SK-N-SH (cell line): ENCODE measurements around the gene AHRR. TPM values are rescaled to one million over a fixed set of nuclear protein-coding genes. Genes with fewer than 3 reads are reported as not detected.

Source experiments
- CTCF ChIA-PET: fragments of 300-600, 350-600 bp; formaldehyde crosslinking; extraction: SDS; loops from one replicate; lab custom pipeline; 2021; lab: Yijun Ruan, JAX
- POLR2A ChIA-PET: fragments of 350-600 bp; sonication (Branson Sonifier 250); formaldehyde crosslinking; extraction: SDS; loops from one replicate; lab custom pipeline; 2020; ENCODE audit warnings: antibody characterized with exemption, inconsistent platforms; lab: Yijun Ruan, JAX
- DNase-seq: peaks from one replicate; pipeline ENCODE4 v3.0.0; 2012
- H2AFZ ChIP-seq: fragments of 200-600 bp; sonication (generic); 2 replicates; pipeline ENCODE4 v1.8.1; 2016; ENCODE audit warnings: antibody characterized with exemption, mild to moderate bottlenecking, low read depth
- H3F3A ChIP-seq: fragments of 200-600 bp; sonication (generic); replicated peaks from 2 replicates; pipeline ENCODE3; 2016; ENCODE audit warnings: antibody characterized with exemption, mild to moderate bottlenecking; ENCODE audit not compliant: insufficient read depth
- H3K27ac ChIP-seq, 2 experiments: fragments of 200-500 bp in 1 of 2; fragments of 200-600 bp in 1 of 2; sonication (Bioruptor generic) in 1 of 2; sonication (generic), shearing (Covaris generic) in 1 of 2; 2 replicates each; pipeline versions ENCODE4 v1.5.1 to v1.6.1; 2014 to 2016; ENCODE audit warnings: low read depth in 2 of 2, inconsistent platforms in 1 of 2, low read length in 1 of 2, mild to moderate bottlenecking in 1 of 2, mixed read lengths in 1 of 2
- H3K27me3 ChIP-seq: fragments of 200-600 bp; sonication (generic), shearing (Covaris generic); 2 replicates; pipeline ENCODE4 v1.6.1; 2016; ENCODE audit warnings: mixed run types; ENCODE audit not compliant: insufficient read depth
- H3K36me3 ChIP-seq, 2 experiments: fragments of 200-500 bp in 1 of 2; fragments of 200-600 bp in 1 of 2; sonication (Bioruptor generic) in 1 of 2; sonication (generic) in 1 of 2; replicated peaks in 1 of 2; 2 replicates each; pipeline versions ENCODE3 to v1.5.1; 2014 to 2016; ENCODE audit warnings: low read length in 1 of 2, mild to moderate bottlenecking in 1 of 2; ENCODE audit not compliant: insufficient read depth in 2 of 2, control insufficient read depth in 1 of 2
- H3K4me1 ChIP-seq, 2 experiments: fragments of 200-500 bp in 1 of 2; fragments of 200-600 bp in 1 of 2; sonication (Bioruptor generic) in 1 of 2; sonication (generic), shearing (Covaris generic) in 1 of 2; 2 replicates each; pipeline versions ENCODE4 v1.5.1 to v1.6.1; 2014 to 2016; ENCODE audit warnings: low read depth in 1 of 2, low read length in 1 of 2, mixed run types in 1 of 2; ENCODE audit not compliant: insufficient read depth in 2 of 2, control insufficient read depth in 1 of 2
- H3K4me2 ChIP-seq: fragments of 200-600 bp; sonication (generic), shearing (Covaris generic); 2 replicates; pipeline ENCODE4 v1.6.1; 2017; ENCODE audit warnings: mixed run types
- H3K4me3 ChIP-seq, 2 experiments: fragments of 200-500 bp in 1 of 2; fragments of 200-600 bp in 1 of 2; sonication (Bioruptor generic) in 1 of 2; sonication (generic), shearing (Covaris generic) in 1 of 2; 2 replicates each; pipeline versions ENCODE4 v1.5.1 to v1.8.1; 2014 to 2016; ENCODE audit warnings: low read depth in 2 of 2, inconsistent platforms in 1 of 2, low read length in 1 of 2, mild to moderate bottlenecking in 1 of 2, mixed read lengths in 1 of 2, moderate library complexity in 1 of 2
- H3K79me2 ChIP-seq: fragments of 200-600 bp; sonication (generic); 2 replicates; pipeline ENCODE4 v1.8.1; 2017; ENCODE audit warnings: mild to moderate bottlenecking; ENCODE audit not compliant: insufficient read depth
- H3K9ac ChIP-seq: fragments of 200-600 bp; sonication (generic); 2 replicates; pipeline ENCODE4 v1.6.1; 2017; ENCODE audit warnings: mixed run types
- H3K9me2 ChIP-seq: fragments of 200-600 bp; sonication (generic); 2 replicates; pipeline ENCODE4 v1.6.1; 2017; ENCODE audit warnings: mixed run types
- H3K9me3 ChIP-seq: fragments of 200-600 bp; sonication (generic); 2 replicates; pipeline ENCODE4 v1.6.1; 2017; ENCODE audit warnings: mixed run types, mild to moderate bottlenecking, moderate library complexity
- H4K20me1 ChIP-seq: fragments of 200-600 bp; sonication (generic); 2 replicates; pipeline ENCODE4 v1.6.1; 2017; ENCODE audit warnings: mild to moderate bottlenecking, mixed run types; ENCODE audit not compliant: insufficient read depth
- FOXJ3 ChIP-seq: sonication (generic); formaldehyde crosslinking; IDR thresholded peaks from 2 replicates; pipeline ENCODE4 v1.5.1; 2020; ENCODE audit warnings: mild to moderate bottlenecking, missing genetic modification reagents
- FOXM1 ChIP-seq: IDR thresholded peaks from 2 replicates; pipeline ENCODE4 v1.4.0; 2012; ENCODE audit warnings: low read depth, mild to moderate bottlenecking
- GATA2 ChIP-seq: sonication (generic); formaldehyde crosslinking; IDR thresholded peaks from 2 replicates; pipeline ENCODE4 v1.5.0; 2020; ENCODE audit warnings: mild to moderate bottlenecking, missing genetic modification reagents
- MEF2A ChIP-seq: IDR thresholded peaks from 2 replicates; pipeline ENCODE4 v1.4.0; 2012; ENCODE audit warnings: low read depth, borderline replicate concordance
- NRF1 ChIP-seq: IDR thresholded peaks from 2 replicates; pipeline ENCODE4 v1.6.1; 2012; ENCODE audit warnings: low read depth, mild to moderate bottlenecking, low read length
- RAD21 ChIP-seq: IDR thresholded peaks from 2 replicates; pipeline ENCODE4 v1.6.1; 2012; ENCODE audit warnings: mild to moderate bottlenecking, low read length
- SMC3 ChIP-seq: IDR thresholded peaks from 2 replicates; pipeline ENCODE4 v1.6.1; 2012; ENCODE audit warnings: low read depth, low read length, improper control_type of control experiment
- WGBS: methylation state at CpG from one replicate; pipeline ENCODE4 v1.1.6; 2017; ENCODE audit warnings: low lambda C conversion rate; 5-methylcytosine and 5-hydroxymethylcytosine counted together
- polyA plus RNA-seq, 3 experiments: library from polyadenylated mRNA; depleted of rRNA; stranded (reverse); fragments of >200 nt; gene quantifications; 2 replicates each; pipeline ENCODE4 v1.2.3, GENCODE V29; 2012
- TF ChIP-seq, protein P1 (sequence below): IDR thresholded peaks from 2 replicates; pipeline ENCODE4 v1.4.0; 2012; ENCODE audit warnings: low read depth, borderline replicate concordance
- TF ChIP-seq, protein P2 (sequence below): IDR thresholded peaks from 2 replicates; pipeline ENCODE4 v1.6.1; 2012; ENCODE audit warnings: mild to moderate bottlenecking, low read depth, low read length, moderate library complexity
- TF ChIP-seq, protein P3 (sequence below): IDR thresholded peaks from 2 replicates; pipeline ENCODE4 v1.4.0; 2012; ENCODE audit warnings: low read depth, borderline replicate concordance
- TF ChIP-seq, protein P4 (sequence below): fragments of 200-600 bp; sonication (generic); IDR thresholded peaks from 2 replicates; pipeline ENCODE4 v1.6.1; 2017; ENCODE audit warnings: antibody characterized with exemption, mild to moderate bottlenecking, moderate library complexity
- TF ChIP-seq, protein P5 (sequence below): IDR thresholded peaks from 2 replicates; pipeline ENCODE4 v1.4.0; 2012; ENCODE audit warnings: low read depth

AHRR gene
- polyA plus RNA-seq, 1 of the 3 experiments (the other 2 are of a cell fraction) = 0.71 TPM

DNA sequence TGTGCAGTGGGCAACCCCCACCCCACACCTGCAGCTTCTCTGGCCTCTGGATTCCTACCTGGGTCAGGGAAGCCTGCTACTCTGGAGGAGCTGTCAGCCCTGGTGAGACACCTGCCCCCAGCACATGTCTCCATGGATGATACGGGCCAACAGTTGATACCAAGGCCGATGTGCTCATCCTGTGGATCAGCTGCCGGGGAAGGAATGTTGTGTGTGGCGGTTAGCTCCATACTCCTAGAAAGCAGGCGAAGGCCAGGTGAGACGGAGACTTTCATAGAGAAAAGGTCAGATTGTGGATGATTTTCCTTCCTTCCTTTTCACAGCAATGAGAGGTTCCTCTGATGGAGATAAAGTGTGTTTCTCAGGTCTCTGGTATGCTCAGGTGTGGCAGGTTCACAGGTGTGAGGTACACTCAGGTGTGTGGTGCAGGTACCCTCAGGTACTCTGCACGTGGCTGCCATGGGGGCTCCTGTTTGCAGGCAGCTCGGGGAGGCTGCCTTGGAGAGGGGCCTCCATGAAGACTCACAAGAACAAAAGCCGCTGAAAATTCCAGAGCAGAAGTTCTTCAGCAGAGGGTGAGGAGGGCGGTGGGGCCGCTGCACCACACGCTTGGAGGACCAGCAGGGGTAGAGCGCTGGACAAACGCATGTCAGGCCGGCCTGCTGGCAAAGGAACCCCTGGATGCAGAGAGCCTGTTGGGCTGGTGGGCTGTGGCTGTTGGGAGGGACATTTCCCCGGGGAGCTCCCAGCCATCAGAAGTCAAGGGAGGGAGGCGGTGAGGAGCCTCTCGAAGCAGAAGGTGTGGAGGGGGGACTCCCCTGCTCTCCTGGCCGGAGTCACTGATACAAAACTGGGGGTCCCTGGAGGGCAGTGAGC, 5.1 kb upstream of the AHRR start:
- Histone ChIP-seq H3K36me3 (peaks cover 0 to 39% of the 10 kb centered on the region in 2 experiments), H3F3A (peaks cover 9% of the 10 kb centered on the region)
- TF ChIP-seq MEF2A (no peak), RAD21 (no peak)
- TF ChIP-seq, all 33 proteins: peak for 0
- Histone ChIP-seq H3K9me2 (no peaks in the 10 kb centered on the region), H3K79me2 (peaks cover 16% of the 10 kb centered on the region; the same call in 1 of the 2 replicates), H4K20me1 (peaks cover 49% of the 10 kb centered on the region), H3K9me3 (no peaks in the 10 kb centered on the region), H3K27ac (no peak overlapping the region), H3K4me2 (no peak overlapping the region), H3K9ac (no peak overlapping the region), H3K27me3 (peaks cover 13% of the 10 kb centered on the region; the same call in 1 of the 2 replicates), H3K4me1 (peaks cover 0 to 9% of the 10 kb centered on the region in 2 experiments; a peak in 1 of 4 replicates), H3K4me3 (no peak overlapping the region), H2AFZ (no peak overlapping the region)
- ChIA-PET POLR2A (no interaction called here), CTCF (interaction anchor here (0.6 to 1.4 kb wide), 11 partner anchors 8 to 286 kb away, joined by 3 to 5 read pairs (median 4); no protein-coding TSS in a partner anchor)
- 90% methylated on average over 18 of the region's 19 CpGs for WGBS
- DNase-seq = no peak

DNA sequence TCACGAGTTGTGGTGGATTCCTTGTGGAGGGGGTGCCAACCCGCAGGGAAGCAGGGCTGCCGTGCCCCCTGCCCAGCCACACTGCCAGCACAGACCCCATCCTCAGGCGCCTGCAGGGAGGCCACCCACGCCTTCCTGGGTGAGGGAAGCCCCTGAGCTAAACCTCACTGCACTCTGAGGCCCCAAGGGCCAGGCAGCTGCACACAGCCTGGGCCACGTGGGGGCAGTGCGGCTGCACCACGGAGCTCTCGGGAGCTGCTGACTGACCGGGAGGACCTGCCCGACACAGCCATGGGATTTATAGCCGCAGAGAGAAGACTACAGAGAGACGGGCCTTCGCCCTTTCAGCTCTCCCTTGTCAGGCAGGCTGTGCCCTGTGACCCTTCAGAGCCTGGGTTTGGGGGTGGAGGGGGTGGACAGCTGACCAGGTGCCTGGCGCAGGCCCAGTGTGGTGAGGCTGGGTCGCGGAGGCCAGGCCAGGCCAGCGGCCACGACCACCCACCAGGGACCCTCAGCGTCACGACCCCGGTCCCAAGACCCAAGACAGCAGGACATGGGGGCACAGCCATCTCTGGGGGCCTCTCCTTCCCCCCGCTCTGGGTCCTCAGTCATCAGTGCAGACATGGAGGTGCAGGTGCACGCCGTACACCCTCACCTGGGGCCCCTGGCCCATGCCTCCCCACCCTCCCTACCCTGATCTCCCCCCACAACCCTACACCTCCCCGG, 4.3 kb upstream of the AHRR start:
- TF ChIP-seq, protein P1, sequence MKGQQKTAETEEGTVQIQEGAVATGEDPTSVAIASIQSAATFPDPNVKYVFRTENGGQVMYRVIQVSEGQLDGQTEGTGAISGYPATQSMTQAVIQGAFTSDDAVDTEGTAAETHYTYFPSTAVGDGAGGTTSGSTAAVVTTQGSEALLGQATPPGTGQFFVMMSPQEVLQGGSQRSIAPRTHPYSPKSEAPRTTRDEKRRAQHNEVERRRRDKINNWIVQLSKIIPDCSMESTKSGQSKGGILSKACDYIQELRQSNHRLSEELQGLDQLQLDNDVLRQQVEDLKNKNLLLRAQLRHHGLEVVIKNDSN = no peak
- TF ChIP-seq, protein P2, sequence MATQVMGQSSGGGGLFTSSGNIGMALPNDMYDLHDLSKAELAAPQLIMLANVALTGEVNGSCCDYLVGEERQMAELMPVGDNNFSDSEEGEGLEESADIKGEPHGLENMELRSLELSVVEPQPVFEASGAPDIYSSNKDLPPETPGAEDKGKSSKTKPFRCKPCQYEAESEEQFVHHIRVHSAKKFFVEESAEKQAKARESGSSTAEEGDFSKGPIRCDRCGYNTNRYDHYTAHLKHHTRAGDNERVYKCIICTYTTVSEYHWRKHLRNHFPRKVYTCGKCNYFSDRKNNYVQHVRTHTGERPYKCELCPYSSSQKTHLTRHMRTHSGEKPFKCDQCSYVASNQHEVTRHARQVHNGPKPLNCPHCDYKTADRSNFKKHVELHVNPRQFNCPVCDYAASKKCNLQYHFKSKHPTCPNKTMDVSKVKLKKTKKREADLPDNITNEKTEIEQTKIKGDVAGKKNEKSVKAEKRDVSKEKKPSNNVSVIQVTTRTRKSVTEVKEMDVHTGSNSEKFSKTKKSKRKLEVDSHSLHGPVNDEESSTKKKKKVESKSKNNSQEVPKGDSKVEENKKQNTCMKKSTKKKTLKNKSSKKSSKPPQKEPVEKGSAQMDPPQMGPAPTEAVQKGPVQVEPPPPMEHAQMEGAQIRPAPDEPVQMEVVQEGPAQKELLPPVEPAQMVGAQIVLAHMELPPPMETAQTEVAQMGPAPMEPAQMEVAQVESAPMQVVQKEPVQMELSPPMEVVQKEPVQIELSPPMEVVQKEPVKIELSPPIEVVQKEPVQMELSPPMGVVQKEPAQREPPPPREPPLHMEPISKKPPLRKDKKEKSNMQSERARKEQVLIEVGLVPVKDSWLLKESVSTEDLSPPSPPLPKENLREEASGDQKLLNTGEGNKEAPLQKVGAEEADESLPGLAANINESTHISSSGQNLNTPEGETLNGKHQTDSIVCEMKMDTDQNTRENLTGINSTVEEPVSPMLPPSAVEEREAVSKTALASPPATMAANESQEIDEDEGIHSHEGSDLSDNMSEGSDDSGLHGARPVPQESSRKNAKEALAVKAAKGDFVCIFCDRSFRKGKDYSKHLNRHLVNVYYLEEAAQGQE = no peak
- TF ChIP-seq FOXM1 (no peak), FOXJ3 (CRISPR knock-in tag) (no peak), GATA2 (CRISPR knock-in tag) (no peak), NRF1 (no peak), RAD21 (peak; percentile 60), SMC3 (peak; percentile 38; the same call in 1 of the 2 replicates)
- TF ChIP-seq, protein P3, sequence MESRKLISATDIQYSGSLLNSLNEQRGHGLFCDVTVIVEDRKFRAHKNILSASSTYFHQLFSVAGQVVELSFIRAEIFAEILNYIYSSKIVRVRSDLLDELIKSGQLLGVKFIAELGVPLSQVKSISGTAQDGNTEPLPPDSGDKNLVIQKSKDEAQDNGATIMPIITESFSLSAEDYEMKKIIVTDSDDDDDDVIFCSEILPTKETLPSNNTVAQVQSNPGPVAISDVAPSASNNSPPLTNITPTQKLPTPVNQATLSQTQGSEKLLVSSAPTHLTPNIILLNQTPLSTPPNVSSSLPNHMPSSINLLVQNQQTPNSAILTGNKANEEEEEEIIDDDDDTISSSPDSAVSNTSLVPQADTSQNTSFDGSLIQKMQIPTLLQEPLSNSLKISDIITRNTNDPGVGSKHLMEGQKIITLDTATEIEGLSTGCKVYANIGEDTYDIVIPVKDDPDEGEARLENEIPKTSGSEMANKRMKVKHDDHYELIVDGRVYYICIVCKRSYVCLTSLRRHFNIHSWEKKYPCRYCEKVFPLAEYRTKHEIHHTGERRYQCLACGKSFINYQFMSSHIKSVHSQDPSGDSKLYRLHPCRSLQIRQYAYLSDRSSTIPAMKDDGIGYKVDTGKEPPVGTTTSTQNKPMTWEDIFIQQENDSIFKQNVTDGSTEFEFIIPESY = no peak
- TF ChIP-seq, protein P4, sequence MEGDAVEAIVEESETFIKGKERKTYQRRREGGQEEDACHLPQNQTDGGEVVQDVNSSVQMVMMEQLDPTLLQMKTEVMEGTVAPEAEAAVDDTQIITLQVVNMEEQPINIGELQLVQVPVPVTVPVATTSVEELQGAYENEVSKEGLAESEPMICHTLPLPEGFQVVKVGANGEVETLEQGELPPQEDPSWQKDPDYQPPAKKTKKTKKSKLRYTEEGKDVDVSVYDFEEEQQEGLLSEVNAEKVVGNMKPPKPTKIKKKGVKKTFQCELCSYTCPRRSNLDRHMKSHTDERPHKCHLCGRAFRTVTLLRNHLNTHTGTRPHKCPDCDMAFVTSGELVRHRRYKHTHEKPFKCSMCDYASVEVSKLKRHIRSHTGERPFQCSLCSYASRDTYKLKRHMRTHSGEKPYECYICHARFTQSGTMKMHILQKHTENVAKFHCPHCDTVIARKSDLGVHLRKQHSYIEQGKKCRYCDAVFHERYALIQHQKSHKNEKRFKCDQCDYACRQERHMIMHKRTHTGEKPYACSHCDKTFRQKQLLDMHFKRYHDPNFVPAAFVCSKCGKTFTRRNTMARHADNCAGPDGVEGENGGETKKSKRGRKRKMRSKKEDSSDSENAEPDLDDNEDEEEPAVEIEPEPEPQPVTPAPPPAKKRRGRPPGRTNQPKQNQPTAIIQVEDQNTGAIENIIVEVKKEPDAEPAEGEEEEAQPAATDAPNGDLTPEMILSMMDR = peak; percentile 46
- TF ChIP-seq, protein P5, sequence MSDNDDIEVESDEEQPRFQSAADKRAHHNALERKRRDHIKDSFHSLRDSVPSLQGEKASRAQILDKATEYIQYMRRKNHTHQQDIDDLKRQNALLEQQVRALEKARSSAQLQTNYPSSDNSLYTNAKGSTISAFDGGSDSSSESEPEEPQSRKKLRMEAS = no peak
- peaks cover 9% of the 10 kb centered on the region for H3F3A ChIP-seq
- no peak overlapping the region for H3K9ac ChIP-seq
- H3K27me3 ChIP-seq = peaks cover 13% of the 10 kb centered on the region; the same call in 1 of the 2 replicates
- 61% methylated on average over 8 of the region's 26 CpGs for WGBS
- H3K79me2 ChIP-seq = peaks cover 8% of the 10 kb centered on the region; the same call in 1 of the 2 replicates
- POLR2A ChIA-PET = no interaction called here
- H2AFZ ChIP-seq = no peak overlapping the region
- CTCF ChIA-PET = interaction anchor here (0.6 to 1.4 kb wide), 11 partner anchors 9 to 286 kb away, joined by 3 to 5 read pairs (median 4); no protein-coding TSS in a partner anchor
- no peak overlapping the region; a peak in 1 of 4 replicates for H3K4me3 ChIP-seq
- H3K27ac ChIP-seq = no peak overlapping the region
- H3K9me3 ChIP-seq = no peaks in the 10 kb centered on the region
- peaks cover 0 to 36% of the 10 kb centered on the region in 2 experiments for H3K36me3 ChIP-seq
- peaks cover 42% of the 10 kb centered on the region for H4K20me1 ChIP-seq
- H3K4me1 ChIP-seq = peaks cover 0 to 9% of the 10 kb centered on the region in 2 experiments; a peak in 1 of 4 replicates
- peak; percentile 74 for DNase-seq
- no peaks in the 10 kb centered on the region for H3K9me2 ChIP-seq
- H3K4me2 ChIP-seq = no peak overlapping the region
